Measurements from ENCODE around the gene DSCAML1. TPM values are rescaled to one million over a fixed set of nuclear protein-coding genes. Genes with fewer than 3 reads are reported as not detected.

DSCAML1 gene
- total and polyA plus RNA-seq, 2 of the 8 experiments (the other 6 are each of a cell fraction or from before 2014, with no cell fraction given): 0.19 to 0.24 TPM

- Histone ChIP-seq H3K4me1 (replicated peaks in 1 of 4; ENCODE audit: control insufficient read depth in 3 of 4, insufficient read depth in 4 of 4, low read length in 3 of 4) (peaks cover 6 to 30% (median 21%) of the 10 kb centered on the region in 4 experiments), H3K27me3 (replicated peaks in 1 of 4; ENCODE audit: control insufficient read depth in 3 of 4, extremely low read depth in 1 of 4, insufficient read depth in 3 of 4, low read length in 3 of 4) (no peaks in the 10 kb centered on the region; a peak in 3 of 7 replicates), H2BK12ac (ENCODE audit: low read depth, low read length) (no peak overlapping the region), H2AFZ (ENCODE audit: low read length) (no peak overlapping the region), H2BK15ac (ENCODE audit: low read length) (no peak overlapping the region), H3K4me3 (ENCODE audit: extremely low read depth in 1 of 4, insufficient read depth in 2 of 4, low read depth in 3 of 4, low read length in 4 of 4) (no peak overlapping the region), H2BK5ac (ENCODE audit: low read depth, low read length) (no peak overlapping the region), H3K18ac (ENCODE audit: extremely low read depth, low read length) (no peak overlapping the region; the same call in 1 of the 2 replicates), H3K27ac (ENCODE audit: low read depth, low read length) (no peak overlapping the region), H3K4me2 (ENCODE audit: insufficient read depth in 1 of 2, low read depth in 2 of 2, low read length in 2 of 2) (no peak overlapping the region), H3K23ac (ENCODE audit: insufficient read length) (no peak overlapping the region), H3K56ac (replicated peaks; ENCODE audit: insufficient read length, low read depth, low read length) (no peak overlapping the region), H3K14ac (ENCODE audit: insufficient read length) (no peak overlapping the region), H2AK5ac (ENCODE audit: low read depth, low read length) (no peak overlapping the region), H3K79me1 (ENCODE audit: low read depth, low read length) (no peaks in the 10 kb centered on the region), H3K36me3 (ENCODE audit: control insufficient read depth in 2 of 4, insufficient read depth in 4 of 4, low read length in 3 of 4) (no peaks in the 10 kb centered on the region), H3K9ac (replicated peaks in 1 of 4; ENCODE audit: extremely low read depth in 1 of 4, low read depth in 3 of 4, low read length in 3 of 4) (no peak overlapping the region), H3K4ac (replicated peaks; ENCODE audit: insufficient read length, low read depth, low read length) (no peak overlapping the region), H3K79me2 (ENCODE audit: control insufficient read depth in 1 of 2, insufficient read depth in 2 of 2, low read length in 2 of 2) (no peaks in the 10 kb centered on the region), H2BK20ac (ENCODE audit: low read length) (no peak overlapping the region), H3K9me3 (ENCODE audit: insufficient read depth in 2 of 2, low read depth in 1 of 2, low read length in 1 of 2) (no peaks in the 10 kb centered on the region), H4K8ac (ENCODE audit: extremely low read depth, insufficient read depth, low read length) (no peak overlapping the region), H4K5ac (ENCODE audit: insufficient read length, low read depth, low read length) (no peak overlapping the region), H2BK120ac (replicated peaks; ENCODE audit: low read depth, low read length) (no peak overlapping the region), H4K20me1 (replicated peaks in 1 of 2; ENCODE audit: control insufficient read depth in 1 of 2, insufficient read depth in 2 of 2, low read length in 2 of 2) (no peaks in the 10 kb centered on the region), H3K23me2 (ENCODE audit: low read depth, low read length) (no peaks in the 10 kb centered on the region), H4K91ac (replicated peaks; ENCODE audit: insufficient read length, low read length) (no peak overlapping the region)
- WGBS, 2 experiments (ENCODE audit: extremely low coverage in 1 of 2, insufficient coverage in 1 of 2, insufficient read length in 1 of 2, insufficient replicate concordance in 2 of 2, low coverage in 1 of 2, low lambda C conversion rate in 2 of 2, missing lambda C conversion rate in 1 of 2): 82% methylated on average over 12 of the region's 12 CpGs; no CpG with 5 or more reads in 1 of the 2 experiments
- DNase-seq (ENCODE audit: low read depth in 1 of 2, low spot score in 2 of 2) (no peak), FAIRE-seq (no peak)
- POLR2A ChIA-PET (ENCODE audit: partially characterized antibody): no interaction called here
- CTCF ChIA-PET (ENCODE audit: partially characterized antibody): interaction anchor here (0.7 to 1.5 kb wide), 4 partner anchors 9 to 467 kb away, joined by 3 to 5 read pairs (median 3); no protein-coding TSS in a partner anchor
- no peak for TF ChIP-seq CTCF (IDR thresholded peaks at IDR 0.05; ENCODE audit: control extremely low read depth in 1 of 3, insufficient read depth in 1 of 3, low read depth in 1 of 3, low read length in 3 of 3)
These were observed 119.2 kb downstream of the DSCAML1 start for GRCh38 chr11:117677729-117678310.

All from H1 (cell line).